DND-41 (cell line): ENCODE measurements around the gene KIF13A.

ENCODE experiments used
- ATAC-seq: fragments of 200-7000 bp; cut with Tn5 transposase; 3 replicates; pipeline ENCODE4 v1.9.1; 2021; ENCODE audit warnings: low read depth; ENCODE audit not compliant: insufficient read depth
- DNase-seq: peaks from one replicate; pipeline ENCODE4 v3.0.0-alpha.2; 2020
- H2AFZ ChIP-seq: 2 replicates; pipeline ENCODE4 v1.6.0; 2012; ENCODE audit warnings: low read depth, low read length
- H3K27ac ChIP-seq: 2 replicates; pipeline ENCODE4 v1.5.1; 2012; ENCODE audit warnings: low read length, inconsistent platforms
- H3K27me3 ChIP-seq: fragments of 200-600 bp; sonication (generic); 2 replicates; pipeline ENCODE4 v1.6.0; 2012; ENCODE audit warnings: low read length, mild to moderate bottlenecking, inconsistent platforms; ENCODE audit not compliant: insufficient read depth, poor library complexity
- H3K36me3 ChIP-seq: 2 replicates; pipeline ENCODE4 v1.5.1; 2012; ENCODE audit warnings: low read length, inconsistent platforms; ENCODE audit not compliant: insufficient read depth
- H3K4me1 ChIP-seq: 2 replicates; pipeline ENCODE4 v1.5.1; 2012; ENCODE audit warnings: mild to moderate bottlenecking, low read length; ENCODE audit not compliant: insufficient read depth
- H3K4me2 ChIP-seq: 2 replicates; pipeline ENCODE4 v1.6.0; 2012; ENCODE audit warnings: mild to moderate bottlenecking, moderate library complexity, low read length, inconsistent platforms; ENCODE audit not compliant: insufficient read depth
- H3K4me3 ChIP-seq, 2 experiments: fragments of 200-600 bp in 1 of 2; shearing (Covaris generic) in 1 of 2; 2 replicates each; pipeline ENCODE4 v1.5.1; 2012 to 2016; ENCODE audit warnings: inconsistent platforms in 2 of 2, low read length in 2 of 2, mild to moderate bottlenecking in 2 of 2, low read depth in 1 of 2, moderate library complexity in 1 of 2
- H3K79me2 ChIP-seq: 2 replicates; pipeline ENCODE4 v1.6.0; 2012; ENCODE audit warnings: low read length, inconsistent platforms; ENCODE audit not compliant: insufficient read depth
- H3K9ac ChIP-seq: 2 replicates; pipeline ENCODE4 v1.6.0; 2012; ENCODE audit warnings: low read depth, mild to moderate bottlenecking, inconsistent platforms, low read length, moderate library complexity
- H3K9me3 ChIP-seq: 2 replicates; pipeline ENCODE4 v1.5.1; 2012; ENCODE audit warnings: low read length, moderate library complexity, mild to moderate bottlenecking, inconsistent platforms; ENCODE audit not compliant: insufficient read depth, severe bottlenecking
- H4K20me1 ChIP-seq: 2 replicates; pipeline ENCODE4 v1.6.0; 2012; ENCODE audit warnings: low read length; ENCODE audit not compliant: insufficient read depth
- CTCF ChIP-seq: IDR thresholded peaks from 2 replicates; pipeline ENCODE4 v1.5.1; 2012; ENCODE audit warnings: borderline replicate concordance, low read length, moderate library complexity, mild to moderate bottlenecking; ENCODE audit not compliant: poor library complexity, severe bottlenecking; ENCODE audit errors: extremely low read depth
- EZH2 ChIP-seq: IDR thresholded peaks from 3 replicates; pipeline ENCODE4 v1.6.1; 2012; ENCODE audit warnings: borderline replicate concordance, low read depth, mild to moderate bottlenecking, moderate library complexity, low read length, inconsistent platforms; ENCODE audit not compliant: severe bottlenecking

Gene KIF13A

GRCh38 chr6:17836293-17836692 is 151.1 kb downstream of the KIF13A start:
- TF ChIP-seq EZH2 = no peak
- no peak for TF ChIP-seq CTCF
- ATAC-seq (no peak), DNase-seq (no peak)
- Histone ChIP-seq H3K9me3 (no peaks in the 10 kb centered on the region), H3K4me1 (no peaks in the 10 kb centered on the region), H2AFZ (no peak overlapping the region), H3K9ac (no peak overlapping the region), H3K79me2 (no peaks in the 10 kb centered on the region), H3K4me3 (no peak overlapping the region), H3K27me3 (no peaks in the 10 kb centered on the region), H4K20me1 (no peaks in the 10 kb centered on the region), H3K27ac (no peak overlapping the region), H3K4me2 (no peak overlapping the region), H3K36me3 (no peaks in the 10 kb centered on the region)

- no peaks in the 10 kb centered on the region for H3K36me3 ChIP-seq
- no peak for ATAC-seq
- no peak overlapping the region for H3K27ac ChIP-seq
- H3K9me3 ChIP-seq = no peaks in the 10 kb centered on the region
- no peak overlapping the region for H2AFZ ChIP-seq
- H3K27me3 ChIP-seq = no peaks in the 10 kb centered on the region
- no peak overlapping the region for H3K4me3 ChIP-seq
- no peaks in the 10 kb centered on the region for H4K20me1 ChIP-seq
- no peaks in the 10 kb centered on the region for H3K4me1 ChIP-seq
- no peak overlapping the region for H3K4me2 ChIP-seq
- H3K79me2 ChIP-seq = no peaks in the 10 kb centered on the region
- DNase-seq = no peak
- TF ChIP-seq CTCF = no peak
- TF ChIP-seq EZH2 = no peak
- H3K9ac ChIP-seq = no peak overlapping the region
Observed at GRCh38 chr6:17835784-17836183, 151.7 kb downstream of the KIF13A start.

GRCh38 chr6:17831135-17831534 is 156.3 kb downstream of the KIF13A start:
- no peaks in the 10 kb centered on the region for H3K9me3 ChIP-seq
- H2AFZ ChIP-seq = no peak overlapping the region
- no peaks in the 10 kb centered on the region for H3K36me3 ChIP-seq
- H3K4me3 ChIP-seq = no peak overlapping the region
- ATAC-seq = no peak
- no peak overlapping the region for H3K27ac ChIP-seq
- no peak overlapping the region for H3K9ac ChIP-seq
- H3K4me1 ChIP-seq = no peaks in the 10 kb centered on the region
- H3K27me3 ChIP-seq = no peaks in the 10 kb centered on the region
- no peaks in the 10 kb centered on the region for H3K79me2 ChIP-seq
- H3K4me2 ChIP-seq = no peak overlapping the region
- no peaks in the 10 kb centered on the region for H4K20me1 ChIP-seq
- TF ChIP-seq EZH2 (no peak), CTCF (no peak)
- DNase-seq = no peak

- Histone ChIP-seq H2AFZ (no peak overlapping the region), H3K27me3 (no peaks in the 10 kb centered on the region), H3K4me1 (no peaks in the 10 kb centered on the region), H4K20me1 (no peaks in the 10 kb centered on the region), H3K79me2 (no peaks in the 10 kb centered on the region), H3K4me2 (no peak overlapping the region), H3K36me3 (no peaks in the 10 kb centered on the region), H3K9me3 (no peaks in the 10 kb centered on the region), H3K4me3 (no peak overlapping the region), H3K27ac (no peak overlapping the region), H3K9ac (no peak overlapping the region)
- DNase-seq (no peak), ATAC-seq (no peak)
- TF ChIP-seq CTCF = no peak
- no peak for TF ChIP-seq EZH2
Observed at GRCh38 chr6:17829905-17830304, 157.5 kb downstream of the KIF13A start.
